OCI-LY7 (cell line): ENCODE results near the gene DKK2. TPM values are rescaled to one million over a fixed set of nuclear protein-coding genes. Genes with fewer than 3 reads are reported as not detected.

Experiments used
- BruUV-seq: library from RNA; stranded (reverse); fragments of 400-500 nt; replicated peaks from 2 replicates; lab custom pipeline; 2021; lab: Mats Ljungman, UMichigan
- CTCF ChIA-PET: fragments of 300-600 bp; sonication (Branson Sonifier 250); formaldehyde crosslinking; loops from one replicate; lab custom pipeline; 2022; ENCODE audit warnings: antibody characterized with exemption; ENCODE audit not compliant: unreplicated experiment; lab: Charles Lee
- POLR2A ChIA-PET: fragments of 300-600 bp; sonication (Branson Sonifier 250); formaldehyde crosslinking; loops from one replicate; lab custom pipeline; 2022; ENCODE audit warnings: antibody characterized with exemption; lab: Charles Lee
- DNase-seq: peaks from one replicate; pipeline ENCODE4 v3.0.0-alpha.2; 2015; ENCODE audit warnings: low spot score
- H2AFZ ChIP-seq: fragments of 200-600 bp; sonication (generic), shearing (Covaris generic); 2 replicates; pipeline ENCODE4 v1.6.1; 2014; ENCODE audit warnings: mild to moderate bottlenecking, antibody characterized with exemption, low read length, moderate library complexity
- H3K27ac ChIP-seq: fragments of 200-600 bp; sonication (generic); 2 replicates; pipeline ENCODE4 v1.5.1; 2014; ENCODE audit warnings: mixed run types, low read depth, mild to moderate bottlenecking, moderate library complexity, low read length, inconsistent platforms; ENCODE audit not compliant: poor library complexity, severe bottlenecking
- H3K36me3 ChIP-seq: fragments of 200-600 bp; sonication (generic); 2 replicates; pipeline ENCODE4 v1.6.1; 2014; ENCODE audit warnings: mild to moderate bottlenecking, antibody characterized with exemption, low read length, moderate library complexity, mixed read lengths; ENCODE audit not compliant: insufficient read depth
- H3K4me1 ChIP-seq: fragments of 200-600 bp; sonication (generic); 2 replicates; pipeline ENCODE4 v1.5.1; 2014; ENCODE audit warnings: mild to moderate bottlenecking, low read length; ENCODE audit not compliant: insufficient read depth, poor library complexity, severe bottlenecking
- H3K4me2 ChIP-seq: fragments of 200-600 bp; sonication (generic); 2 replicates; pipeline ENCODE4 v1.6.1; 2014; ENCODE audit warnings: mild to moderate bottlenecking, low read length
- H3K4me3 ChIP-seq: fragments of 200-600 bp; sonication (generic); 2 replicates; pipeline ENCODE4 v1.5.1; 2014; ENCODE audit warnings: mild to moderate bottlenecking, low read depth, low read length; ENCODE audit not compliant: poor library complexity, severe bottlenecking
- H3K79me2 ChIP-seq: fragments of 200-600 bp; sonication (generic); 2 replicates; pipeline ENCODE4 v1.6.1; 2016; ENCODE audit warnings: low read depth, mild to moderate bottlenecking, low read length, moderate library complexity, mixed read lengths; ENCODE audit not compliant: insufficient read depth
- H3K9me2 ChIP-seq: fragments of 200-600 bp; sonication (generic); 2 replicates; pipeline ENCODE4 v1.6.1; 2016; ENCODE audit warnings: mild to moderate bottlenecking, low read length, mixed read lengths; ENCODE audit not compliant: insufficient read depth
- H3K9me3 ChIP-seq: fragments of 200-600 bp; sonication (generic); 2 replicates; pipeline ENCODE4 v1.6.1; 2014; ENCODE audit warnings: mild to moderate bottlenecking, mixed run types, low read length, mixed read lengths
- H4K20me1 ChIP-seq: fragments of 200-600 bp; sonication (generic); 2 replicates; pipeline ENCODE4 v1.6.1; 2014; ENCODE audit warnings: mild to moderate bottlenecking, antibody characterized with exemption, low read length, moderate library complexity, mixed read lengths; ENCODE audit not compliant: insufficient read depth
- CTCF ChIP-seq: fragments of 200-600 bp; sonication (generic); conservative IDR thresholded peaks from 2 replicates; pipeline ENCODE4 v1.5.1; 2014; ENCODE audit warnings: mild to moderate bottlenecking, antibody characterized with exemption, low read length, moderate library complexity, mixed read lengths
- EZH2phosphoT487 ChIP-seq: fragments of 200-600 bp; sonication (generic); IDR thresholded peaks from 2 replicates; pipeline ENCODE4 v1.6.1; 2018; ENCODE audit warnings: low read depth, borderline replicate concordance, mild to moderate bottlenecking, mixed run types, antibody characterized with exemption, low read length, moderate library complexity, mixed read lengths
- intact Hi-C: fragments of 100-400 bp; cut with micrococcal nuclease; formaldehyde crosslinking; loops from one replicate; pipeline ENCODE4 v1.10.0; 2022; ENCODE audit not compliant: unreplicated experiment
- total RNA-seq, 2 experiments: library from RNA; depleted of rRNA in 1 of 2; stranded (reverse); fragments of >200 nt in 1 of 2; shearing (Covaris generic) in 1 of 2; gene quantifications; 2 replicates each; pipeline ENCODE4 v1.2.3, GENCODE V29; 2014 to 2022

Gene DKK2
- total RNA-seq, 2 experiments from 2014 or later, result not detected

GRCh38 chr4:107060388-107060787 lies 24.3 kb upstream of the DKK2 start:
- BruUV-seq, result no TSS peak
- ChIA-PET CTCF (no interaction called here), POLR2A (no interaction called here)
- no peak overlapping the region for H3K4me2 ChIP-seq
- no peak overlapping the region for H3K27ac ChIP-seq
- H2AFZ ChIP-seq, result no peak overlapping the region
- DNase-seq, result no peak
- no peaks in the 10 kb centered on the region for H3K9me2 ChIP-seq
- intact Hi-C loops, result no loop called here
- H3K4me3 ChIP-seq, result no peak overlapping the region
- no peaks in the 10 kb centered on the region for H3K79me2 ChIP-seq
- no peak for TF ChIP-seq EZH2phosphoT487
- TF ChIP-seq CTCF, result no peak
- H3K4me1 ChIP-seq, result no peaks in the 10 kb centered on the region
- H3K9me3 ChIP-seq, result no peaks in the 10 kb centered on the region
- H3K36me3 ChIP-seq, result no peaks in the 10 kb centered on the region
- H4K20me1 ChIP-seq, result no peaks in the 10 kb centered on the region

DNA sequence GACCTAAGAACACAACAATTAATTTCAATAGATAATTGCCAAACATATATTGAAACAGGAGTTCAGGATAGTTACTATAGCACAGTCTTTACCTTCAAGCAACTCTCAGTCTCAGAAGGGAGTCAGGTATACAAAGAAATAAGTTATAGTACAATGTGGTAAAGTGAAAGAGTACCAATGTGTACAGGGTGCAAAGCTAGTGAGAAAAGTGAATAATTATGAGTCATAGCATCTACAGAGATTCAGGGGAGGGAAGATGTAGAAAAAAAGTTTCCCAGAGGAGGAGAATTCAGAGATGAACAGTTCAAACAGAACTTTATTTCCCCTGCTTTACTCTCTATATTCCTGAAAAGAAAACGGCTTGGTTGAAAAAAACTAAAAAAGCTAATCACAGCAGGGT lies 22.7 kb upstream of the DKK2 start:
- no peaks in the 10 kb centered on the region for H3K9me3 ChIP-seq
- ChIA-PET POLR2A (no interaction called here), CTCF (no interaction called here)
- no peaks in the 10 kb centered on the region for H3K36me3 ChIP-seq
- no TSS peak for BruUV-seq
- H3K79me2 ChIP-seq, result no peaks in the 10 kb centered on the region
- no peaks in the 10 kb centered on the region for H3K4me1 ChIP-seq
- no peaks in the 10 kb centered on the region for H4K20me1 ChIP-seq
- intact Hi-C loops, result no loop called here
- no peaks in the 10 kb centered on the region for H3K9me2 ChIP-seq
- TF ChIP-seq CTCF, result no peak
- DNase-seq, result no peak
- H3K4me3 ChIP-seq, result no peak overlapping the region
- H3K4me2 ChIP-seq, result no peak overlapping the region
- no peak overlapping the region for H2AFZ ChIP-seq
- H3K27ac ChIP-seq, result no peak overlapping the region

DNA sequence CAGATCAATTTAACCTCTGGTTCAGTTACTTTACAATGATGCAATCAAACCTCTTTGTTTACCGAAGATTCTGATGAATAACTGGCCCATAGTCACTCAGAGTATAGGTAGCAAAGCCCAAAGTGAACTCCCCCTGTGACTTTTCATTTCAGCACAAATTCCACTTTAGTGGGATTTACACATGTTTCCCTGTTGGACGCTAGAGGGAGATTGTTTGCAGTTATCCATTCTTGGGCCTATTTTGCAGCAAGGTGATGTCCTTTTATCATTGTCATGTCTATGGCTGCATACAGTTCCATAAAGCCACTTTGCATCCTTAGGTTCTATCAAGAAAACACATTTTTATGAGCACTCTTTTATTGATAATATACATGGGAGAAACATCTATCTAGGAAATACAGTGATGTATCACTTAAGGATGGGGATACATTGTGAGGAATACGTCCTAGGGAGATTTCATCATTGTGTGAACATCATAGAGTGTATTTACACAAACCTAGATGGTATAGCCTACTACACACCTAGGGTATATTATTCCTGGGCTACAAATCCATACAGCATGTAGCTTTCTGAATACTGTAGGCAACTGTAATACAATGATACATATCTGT lies 14.5 kb upstream of the DKK2 start:
- ChIA-PET POLR2A (interaction anchor here (0.6 kb wide), 1 partner anchor 14 kb away, joined by 3 read pairs; no protein-coding TSS in a partner anchor), CTCF (no interaction called here)
- BruUV-seq, result no TSS peak
- intact Hi-C loops, result no loop called here
- Histone ChIP-seq H3K9me3 (no peaks in the 10 kb centered on the region), H4K20me1 (no peaks in the 10 kb centered on the region), H3K36me3 (no peaks in the 10 kb centered on the region), H2AFZ (no peak overlapping the region), H3K4me1 (no peaks in the 10 kb centered on the region), H3K4me2 (no peak overlapping the region), H3K4me3 (no peak overlapping the region), H3K9me2 (no peaks in the 10 kb centered on the region), H3K79me2 (no peaks in the 10 kb centered on the region), H3K27ac (no peak overlapping the region)
- DNase-seq, result peak; percentile 7
- TF ChIP-seq EZH2phosphoT487, result no peak
- TF ChIP-seq CTCF, result peak; percentile 69
